Tibial nerve (tissue), 4 donors: ENCODE data around the gene TMEM86B.

Experiments used
- CTCF ChIP-seq, 5 experiments: fragments of 200-600 bp in 3 of 5; fragments of 450-650 bp in 2 of 5; sonication (generic) in 3 of 5; IDR thresholded peaks; one replicate each; pipeline ENCODE4 v1.5.1; 2016 to 2019; ENCODE audit warnings: antibody characterized with exemption in 5 of 5, mild to moderate bottlenecking in 3 of 5, moderate library complexity in 2 of 5
- EP300 ChIP-seq, 2 donors: sonication (generic); formaldehyde crosslinking; IDR thresholded peaks; one replicate each; pipeline ENCODE4 v1.6.1; 2017; ENCODE audit warnings: antibody characterized with exemption in 2 of 2, mild to moderate bottlenecking in 1 of 2
- POLR2A ChIP-seq, 2 donors: fragments of 450-650 bp; IDR thresholded peaks; one replicate each; pipeline ENCODE4 v1.6.1; 2017; ENCODE audit warnings: antibody characterized with exemption in 2 of 2, mild to moderate bottlenecking in 2 of 2, moderate library complexity in 2 of 2

- TF ChIP-seq POLR2A (IDR thresholded peaks at IDR 0.05) (no peak), EP300 (IDR thresholded peaks at IDR 0.05) (no peak), CTCF (IDR thresholded peaks at IDR 0.05) (no peak)
Observed at GRCh38 chr19:55251341-55252081, 22.9 kb upstream of the TMEM86B start.
